GM21619 (cell line): ENCODE results near the gene OSM.
"Not testable (repeated sequence)": the region's sequence is repeated elsewhere in the genome, so short reads cannot be mapped to it uniquely, and the experiment has no call there.

Source experiments
- ATAC-seq: cut with Tn5 transposase; IDR thresholded peaks from one replicate; pipeline ENCODE4 v1.9.1; 2021; ENCODE audit not compliant: unreplicated experiment

OSM gene

DNA sequence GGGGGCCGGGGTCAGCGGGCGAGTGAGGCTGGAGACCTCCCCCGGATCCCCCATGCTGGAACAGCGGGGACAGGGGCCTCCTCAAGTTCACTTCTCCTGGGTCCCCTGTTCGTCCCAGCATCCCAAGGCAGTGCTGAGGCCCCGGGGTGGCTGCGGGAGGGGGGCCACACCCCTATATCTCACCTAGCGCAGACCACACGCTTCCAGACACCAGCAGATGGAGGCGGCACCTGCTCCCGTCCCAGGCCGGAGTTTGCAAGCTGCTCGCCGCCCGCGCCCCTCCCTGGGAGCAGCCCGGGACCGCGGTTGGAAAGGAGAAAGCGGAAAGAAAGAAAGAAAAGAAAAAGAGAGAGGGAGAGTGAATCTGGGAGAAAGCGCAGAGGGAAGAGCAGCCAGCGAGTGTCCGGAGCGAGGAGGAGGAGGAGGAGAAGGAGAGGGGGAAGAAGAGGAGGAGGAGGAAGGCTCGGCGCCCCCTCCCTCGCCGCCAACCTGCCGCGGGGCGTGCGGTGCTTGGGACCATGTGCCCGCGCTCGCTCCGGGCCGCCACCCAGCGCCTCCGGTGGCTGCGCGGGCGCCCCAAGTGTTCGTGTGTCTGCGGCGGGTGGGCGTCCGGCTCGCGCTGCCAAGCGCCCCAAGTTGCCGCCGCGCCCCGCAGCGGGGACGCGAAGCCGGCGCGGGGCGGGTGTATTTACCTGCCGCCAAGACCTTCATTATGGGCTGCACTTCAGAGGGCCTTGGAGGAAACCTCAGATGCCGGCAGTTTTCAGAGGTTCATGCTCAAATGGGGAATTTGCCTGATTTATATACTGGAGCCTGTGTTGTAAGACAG is 20.5 kb downstream of the OSM start, which contains the start of gene LIF:
Gene LIF, minus strand, starts transcription at position 775 of the 829 bp plus-strand sequence. Its CDS starts 64 bp downstream, at position 711.
- no peak for ATAC-seq

DNA sequence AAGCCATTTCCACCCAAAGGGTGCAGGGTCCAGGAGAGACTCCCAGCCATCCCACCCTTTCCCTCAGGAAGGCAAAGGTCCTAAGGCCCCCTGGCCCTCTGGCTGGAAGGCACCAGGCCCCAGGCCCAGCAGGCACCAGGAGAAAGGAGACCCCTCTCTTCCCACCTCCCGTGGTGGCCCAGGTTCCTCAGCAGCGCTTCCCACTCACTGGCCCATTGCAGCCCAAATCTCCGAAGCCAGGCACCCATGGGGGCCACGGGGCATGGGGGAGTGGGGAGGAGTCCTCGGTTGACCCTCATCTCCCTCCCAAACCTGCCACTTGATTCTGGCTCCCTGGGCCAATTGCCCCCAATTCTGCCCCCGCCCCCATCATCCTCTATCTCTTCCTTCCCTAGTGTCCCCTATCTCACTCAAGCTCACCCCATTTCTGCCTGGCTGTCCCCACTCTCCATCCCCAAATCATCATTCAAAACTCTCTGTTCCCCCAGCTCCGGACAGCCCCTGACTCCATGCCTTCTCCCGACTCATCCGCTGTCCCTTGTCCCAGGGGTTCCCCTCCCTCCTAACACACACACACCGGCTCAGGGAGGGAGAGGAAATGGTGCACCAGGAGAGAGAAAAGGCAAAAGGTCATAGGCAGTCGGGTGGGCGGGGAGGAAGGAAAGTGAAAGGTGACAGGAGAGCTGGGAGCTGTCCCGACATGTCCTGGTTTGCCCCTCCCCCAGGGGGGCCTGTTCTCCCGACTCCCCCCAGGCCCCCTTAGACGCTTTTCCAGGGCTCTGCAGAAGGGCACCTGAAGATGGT is 21.3 kb downstream of the OSM start:
- no peak for ATAC-seq

DNA sequence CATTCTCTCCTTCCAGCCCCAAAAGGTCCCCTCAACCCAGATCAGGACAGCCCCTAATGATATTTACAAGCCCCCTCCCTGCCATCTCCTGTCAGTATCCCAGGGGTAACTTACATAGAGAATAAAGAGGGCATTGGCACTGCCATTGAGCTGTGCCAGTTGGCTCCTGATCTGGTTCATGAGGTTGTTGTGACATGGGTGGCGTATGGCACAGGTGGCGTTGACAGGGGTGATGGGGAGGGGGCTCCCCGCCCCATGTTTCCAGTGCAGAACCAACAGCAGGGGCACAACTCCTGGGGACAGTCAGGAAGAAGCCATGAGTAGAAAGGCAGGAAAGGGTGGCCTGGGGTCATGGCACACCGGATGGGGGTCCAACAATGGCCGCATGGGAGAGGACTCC is 22.0 kb downstream of the OSM start:
- no peak for ATAC-seq

GRCh38 chr22:30244066-30244465 is 22.6 kb downstream of the OSM start:
- no peak for ATAC-seq

GRCh38 chr22:30243661-30244060 is 23.0 kb downstream of the OSM start:
- ATAC-seq, result no peak

- no peak for ATAC-seq
Observed at GRCh38 chr22:30241576-30242371, 24.9 kb downstream of the OSM start.

GRCh38 chr22:30240541-30241417 is 25.9 kb downstream of the OSM start:
- ATAC-seq, result no peak

GRCh38 chr22:30239488-30240405 is 26.9 kb downstream of the OSM start:
- ATAC-seq, result no peak

- no peak for ATAC-seq
Observed at GRCh38 chr22:30238661-30239487, 27.8 kb downstream of the OSM start.

- no peak for ATAC-seq
Observed at GRCh38 chr22:30238136-30238535, 28.5 kb downstream of the OSM start.

- no peak for ATAC-seq
Observed at GRCh38 chr22:30236875-30237274, 29.8 kb downstream of the OSM start.

DNA sequence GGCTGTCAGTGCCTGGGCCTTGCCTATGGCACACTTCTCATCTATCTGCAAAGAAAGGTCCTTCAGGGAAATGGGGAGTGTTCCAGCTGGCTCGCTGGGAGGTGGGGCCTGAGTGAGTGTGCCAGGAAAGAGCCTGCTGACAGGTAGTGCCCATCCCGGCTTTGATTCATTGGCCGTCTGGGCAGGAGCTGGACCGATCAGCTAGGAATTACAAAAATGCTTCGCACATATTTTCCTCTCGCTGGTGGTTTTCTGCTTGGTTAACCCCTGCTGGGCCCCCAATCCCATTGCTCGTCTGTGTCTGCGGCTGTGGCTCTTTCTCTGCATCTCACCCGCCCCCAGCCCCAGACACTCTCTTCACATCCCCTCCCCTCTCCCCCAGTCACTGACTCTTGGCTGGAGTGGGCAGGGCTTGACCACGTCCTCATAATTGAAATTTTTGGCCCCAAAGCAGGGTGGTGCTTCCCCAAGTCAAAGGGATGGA is 30.9 kb downstream of the OSM start:
- no peak for ATAC-seq

GRCh38 chr22:30234786-30235470 is 31.7 kb downstream of the OSM start:
- no peak for ATAC-seq

GRCh38 chr22:30234325-30234724 is 32.3 kb downstream of the OSM start:
- ATAC-seq, result not testable (repeated sequence)

- ATAC-seq, result no peak
Observed at GRCh38 chr22:30233582-30233981, 33.1 kb downstream of the OSM start.

DNA sequence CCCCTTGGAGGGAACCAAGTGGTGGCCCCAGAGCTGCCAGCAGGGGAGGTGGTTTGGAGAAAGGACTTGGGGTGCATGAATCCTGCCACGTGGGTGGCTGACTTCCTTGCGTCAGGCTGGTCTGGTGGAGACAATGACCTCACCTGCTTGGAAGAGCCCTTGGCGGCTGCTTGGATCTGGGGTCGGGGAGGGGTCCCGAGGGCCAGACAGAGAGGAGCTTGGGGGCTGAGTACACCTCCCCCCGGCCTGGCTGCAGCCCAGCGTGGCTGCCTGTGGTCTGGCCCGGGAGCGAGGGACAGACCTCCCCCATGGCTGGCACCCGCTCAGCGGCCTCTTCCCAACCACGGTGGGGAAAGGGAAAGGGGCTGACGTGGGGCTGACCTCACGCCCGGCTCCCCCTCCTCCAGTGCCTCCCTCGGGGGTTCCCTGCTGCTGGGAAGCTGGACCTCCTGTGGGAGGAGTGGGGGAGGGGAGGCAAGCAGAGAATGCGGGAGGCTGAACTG is 33.9 kb downstream of the OSM start:
- ATAC-seq, result no peak

GRCh38 chr22:30230787-30231461 is 35.7 kb downstream of the OSM start:
- ATAC-seq, result no peak
